Testis (tissue), 3 donors: ENCODE measurements around the gene KRTAP9-9. TPM values are rescaled to one million over a fixed set of nuclear protein-coding genes. Genes with fewer than 3 reads are reported as not detected.
"Not testable (repeated sequence)": the region's sequence is repeated elsewhere in the genome, so short reads cannot be mapped to it uniquely, and the experiment has no call there.

Experiments
- DNase-seq: peaks from one replicate; pipeline ENCODE4 v3.0.0-alpha.2; 2019
- H3K27ac ChIP-seq, 2 donors: fragments of 200-600 bp; sonication (generic); one replicate each; pipeline ENCODE4 v1.5.1; 2019
- H3K27me3 ChIP-seq: fragments of 200-600 bp; sonication (generic); one replicate; pipeline ENCODE4 v1.5.1; 2019
- H3K36me3 ChIP-seq: fragments of 200-600 bp; sonication (generic); one replicate; pipeline ENCODE4 v1.5.1; 2017; ENCODE audit warnings: low read depth; ENCODE audit errors: missing control alignments
- H3K4me1 ChIP-seq: fragments of 200-600 bp; sonication (generic); one replicate; pipeline ENCODE4 v1.5.1; 2019
- H3K4me3 ChIP-seq, 2 donors: fragments of 200-600 bp; sonication (generic); one replicate each; pipeline ENCODE4 v1.5.1; 2017 to 2019
- H3K9me3 ChIP-seq: fragments of 200-600 bp; sonication (generic); one replicate; pipeline ENCODE4 v1.5.1; 2017
- POLR2A ChIP-seq: fragments of 450-650 bp; IDR thresholded peaks from one replicate; pipeline ENCODE4 v1.6.1; 2017; ENCODE audit warnings: antibody characterized with exemption, mild to moderate bottlenecking, moderate library complexity
- WGBS, 2 donors: methylation state at CpG; one replicate each; pipeline ENCODE4 v1.1.5; 2018; 5-methylcytosine and 5-hydroxymethylcytosine counted together
- intact Hi-C: fragments of 100-400 bp; cut with DNase I; formaldehyde crosslinking; loops from one replicate; pipeline ENCODE4 v1.15.1; 2023; ENCODE audit warnings: low total_unique reads
- polyA plus RNA-seq: library from polyadenylated mRNA; stranded (reverse); fragments of 350-450 nt; fragmentation: Illumina TruSeq; extraction: RNeasy Lipid Tissue Mini Kit (QIAGEN cat#74804); gene quantifications from one replicate; pipeline ENCODE4 v1.2.3, GENCODE V29; 2014; ENCODE audit warnings: low read depth, low replicate concordance; ENCODE audit not compliant: insufficient read depth
- total RNA-seq, 2 donors: library from RNA; depleted of rRNA; stranded (reverse); fragments of >200 nt; gene quantifications; one replicate each; pipeline ENCODE4 v1.2.3, GENCODE V29; 2016
- TF ChIP-seq, protein P1 (sequence below), 3 experiments: fragments of 450-650 bp in 2 of 3; fragments of 200-600 bp in 1 of 3; sonication (generic) in 1 of 3; IDR thresholded peaks; one replicate each; pipeline ENCODE4 v1.5.1; 2016 to 2019; ENCODE audit warnings: antibody characterized with exemption in 3 of 3, mild to moderate bottlenecking in 2 of 3, moderate library complexity in 1 of 3

KRTAP9-9 gene
- total and polyA plus RNA-seq, 3 donors from 2014 or later: not detected

DNA sequence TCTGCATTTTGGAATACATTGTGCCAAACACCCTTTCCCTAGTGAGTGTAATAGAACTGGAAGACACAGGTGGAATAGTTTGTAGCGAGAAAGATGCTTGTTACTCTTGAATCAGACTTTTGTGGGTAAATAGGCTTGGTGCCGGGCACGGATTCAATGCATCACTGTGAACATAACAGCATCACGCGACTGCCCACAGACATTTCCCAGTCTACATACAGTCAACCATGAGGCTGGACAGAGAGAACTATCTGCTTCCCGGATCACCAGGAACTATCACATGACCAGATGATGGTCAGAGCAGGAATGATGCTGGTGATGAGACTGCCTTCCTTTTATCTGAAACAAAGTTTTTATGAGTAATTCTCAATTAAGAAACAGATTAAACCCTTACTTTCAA, 29.1 kb upstream of the KRTAP9-9 start:
- TF ChIP-seq, protein P1, sequence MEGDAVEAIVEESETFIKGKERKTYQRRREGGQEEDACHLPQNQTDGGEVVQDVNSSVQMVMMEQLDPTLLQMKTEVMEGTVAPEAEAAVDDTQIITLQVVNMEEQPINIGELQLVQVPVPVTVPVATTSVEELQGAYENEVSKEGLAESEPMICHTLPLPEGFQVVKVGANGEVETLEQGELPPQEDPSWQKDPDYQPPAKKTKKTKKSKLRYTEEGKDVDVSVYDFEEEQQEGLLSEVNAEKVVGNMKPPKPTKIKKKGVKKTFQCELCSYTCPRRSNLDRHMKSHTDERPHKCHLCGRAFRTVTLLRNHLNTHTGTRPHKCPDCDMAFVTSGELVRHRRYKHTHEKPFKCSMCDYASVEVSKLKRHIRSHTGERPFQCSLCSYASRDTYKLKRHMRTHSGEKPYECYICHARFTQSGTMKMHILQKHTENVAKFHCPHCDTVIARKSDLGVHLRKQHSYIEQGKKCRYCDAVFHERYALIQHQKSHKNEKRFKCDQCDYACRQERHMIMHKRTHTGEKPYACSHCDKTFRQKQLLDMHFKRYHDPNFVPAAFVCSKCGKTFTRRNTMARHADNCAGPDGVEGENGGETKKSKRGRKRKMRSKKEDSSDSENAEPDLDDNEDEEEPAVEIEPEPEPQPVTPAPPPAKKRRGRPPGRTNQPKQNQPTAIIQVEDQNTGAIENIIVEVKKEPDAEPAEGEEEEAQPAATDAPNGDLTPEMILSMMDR (IDR thresholded peaks at IDR 0.05): no peak
- no peak for TF ChIP-seq POLR2A
- intact Hi-C loops: no loop called here
- DNase-seq: no peak
- Histone ChIP-seq H3K27ac (no peak overlapping the region), H3K4me1 (no peaks in the 10 kb centered on the region), H3K36me3 (no peaks in the 10 kb centered on the region), H3K9me3 (no peaks in the 10 kb centered on the region), H3K27me3 (no peaks in the 10 kb centered on the region), H3K4me3 (no peak overlapping the region)
- 56 to 79% methylated on average over 6 of the region's 6 CpGs for WGBS, 2 donors

DNA sequence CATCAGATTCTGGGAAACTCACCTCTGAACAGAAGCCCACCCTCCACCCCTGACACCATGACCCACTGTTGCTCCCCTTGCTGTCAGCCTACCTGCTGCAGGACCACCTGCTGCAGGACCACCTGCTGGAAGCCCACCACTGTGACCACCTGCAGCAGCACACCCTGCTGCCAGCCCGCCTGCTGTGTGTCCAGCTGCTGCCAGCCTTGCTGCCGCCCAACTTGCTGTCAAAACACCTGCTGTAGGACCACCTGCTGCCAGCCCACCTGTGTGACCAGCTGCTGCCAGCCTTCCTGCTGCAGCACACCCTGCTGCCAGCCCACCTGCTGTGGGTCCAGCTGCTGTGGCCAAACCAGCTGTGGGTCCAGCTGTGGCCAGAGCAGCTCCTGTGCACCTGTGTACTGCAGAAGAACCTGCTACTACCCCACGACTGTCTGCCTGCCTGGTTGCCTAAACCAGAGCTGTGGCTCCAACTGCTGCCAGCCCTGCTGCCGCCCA, 28.5 kb upstream of the KRTAP9-9 start, which contains the start of gene KRTAP9-2:
TSS of gene KRTAP9-2 (plus strand) at position 51 of the 498 bp plus-strand sequence. CDS start at position 58, 7 bp downstream.
- H3K27ac ChIP-seq, DNase-seq, H3K36me3 ChIP-seq, H3K9me3 ChIP-seq, H3K4me1 ChIP-seq, intact Hi-C loops, H3K4me3 ChIP-seq, H3K27me3 ChIP-seq: not testable (repeated sequence)
- 75% methylated on average over 3 of the region's 4 CpGs; no CpG with 5 or more reads in 1 of the 2 donors for WGBS, 2 donors

DNA sequence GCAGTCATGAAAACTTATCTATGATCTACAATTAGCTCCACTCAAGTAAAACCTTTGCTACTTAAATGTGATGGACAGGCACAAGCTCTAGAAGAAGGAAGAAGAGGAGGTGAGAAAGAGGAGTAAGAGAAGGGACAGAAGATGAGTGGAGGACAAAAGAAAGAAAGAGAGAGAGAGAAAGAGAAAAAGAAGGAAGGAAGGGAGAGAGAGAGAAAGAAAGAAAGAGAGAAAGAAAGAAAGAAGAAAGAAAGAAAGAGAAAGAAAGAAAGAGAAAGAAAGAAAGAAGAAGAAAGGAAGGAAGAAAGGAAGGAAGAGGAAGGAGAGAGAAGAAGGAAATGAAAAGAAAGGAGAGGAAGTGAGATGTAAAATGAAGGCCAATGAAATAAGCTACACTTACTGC, 25.1 kb upstream of the KRTAP9-9 start:
- H3K4me3 ChIP-seq: no peak overlapping the region
- intact Hi-C loops: no loop called here
- no peak for DNase-seq
- H3K4me1 ChIP-seq: no peaks in the 10 kb centered on the region
- no peaks in the 10 kb centered on the region for H3K36me3 ChIP-seq
- H3K27ac ChIP-seq: no peak overlapping the region
- no peaks in the 10 kb centered on the region for H3K9me3 ChIP-seq
- H3K27me3 ChIP-seq: no peaks in the 10 kb centered on the region
- TF ChIP-seq, protein P1 (IDR thresholded peaks at IDR 0.05): no peak
- TF ChIP-seq POLR2A: no peak

GRCh38 chr17:41231731-41232130, 23.5 kb upstream of the KRTAP9-9 start:
- Histone ChIP-seq H3K4me1 (no peaks in the 10 kb centered on the region), H3K4me3 (no peak overlapping the region), H3K36me3 (no peaks in the 10 kb centered on the region), H3K9me3 (no peaks in the 10 kb centered on the region), H3K27ac (no peak overlapping the region), H3K27me3 (no peaks in the 10 kb centered on the region)
- DNase-seq: no peak
- WGBS, 2 donors: 66 to 84% methylated on average over 6 of the region's 6 CpGs
- TF ChIP-seq, protein P1 (IDR thresholded peaks at IDR 0.05): no peak
- intact Hi-C loops: no loop called here

GRCh38 chr17:41232399-41233105, 22.6 kb upstream of the KRTAP9-9 start, which contains the start of gene KRTAP9-3:
Gene KRTAP9-3 (plus strand): TSS chr17:41232449. CDS start chr17:41232502, 53 bp downstream.
- intact Hi-C loops, H3K4me3 ChIP-seq, H3K27ac ChIP-seq, DNase-seq, H3K36me3 ChIP-seq, H3K27me3 ChIP-seq, H3K9me3 ChIP-seq, H3K4me1 ChIP-seq: not testable (repeated sequence)
- 89% methylated on average over 1 of the region's 1 CpG; no CpG with 5 or more reads in 1 of the 2 donors for WGBS, 2 donors

- H3K27me3 ChIP-seq, H3K27ac ChIP-seq, intact Hi-C loops, H3K9me3 ChIP-seq, H3K4me1 ChIP-seq, H3K36me3 ChIP-seq, DNase-seq, H3K4me3 ChIP-seq: not testable (repeated sequence)
- WGBS, 2 donors: 65 to 78% methylated on average over 4 of the region's 4 CpGs
These were observed 18.1 kb upstream of the KRTAP9-9 start for GRCh38 chr17:41237116-41237515.

- H3K4me1 ChIP-seq, H3K4me3 ChIP-seq, H3K9me3 ChIP-seq, H3K27me3 ChIP-seq, H3K36me3 ChIP-seq, H3K27ac ChIP-seq, intact Hi-C loops, DNase-seq: not testable (repeated sequence)
- 57 to 73% methylated on average over 1 to 3 of the region's 3 CpGs for WGBS, 2 donors
These were observed 17.2 kb upstream of the KRTAP9-9 start, which contains the start of gene KRTAP9-8 for GRCh38 chr17:41237949-41238437. Gene KRTAP9-8 (plus strand): TSS chr17:41237999. CDS start chr17:41238052, 53 bp downstream.

GRCh38 chr17:41246995-41247787, 8.0 kb upstream of the KRTAP9-9 start:
- H3K9me3 ChIP-seq, H3K27me3 ChIP-seq, H3K4me3 ChIP-seq, H3K27ac ChIP-seq, intact Hi-C loops, DNase-seq, H3K36me3 ChIP-seq, H3K4me1 ChIP-seq: not testable (repeated sequence)
- 44 to 50% methylated on average over 2 of the region's 2 CpGs for WGBS, 2 donors
